DMS 273 (cell line): Measurements from ENCODE around the gene NEK2.
A peak's percentile ranks its signal among the peaks of the same experiment; 100 is the strongest.
"Not testable (repeated sequence)": the region's sequence is repeated elsewhere in the genome, so short reads cannot be mapped to it uniquely, and the experiment has no call there.

Source experiments
- DNase-seq: peaks from one replicate; lab custom pipeline; 2025; ENCODE audit not compliant: unreplicated experiment; lab: John Stamatoyannopoulos, UW

Gene NEK2

DNA sequence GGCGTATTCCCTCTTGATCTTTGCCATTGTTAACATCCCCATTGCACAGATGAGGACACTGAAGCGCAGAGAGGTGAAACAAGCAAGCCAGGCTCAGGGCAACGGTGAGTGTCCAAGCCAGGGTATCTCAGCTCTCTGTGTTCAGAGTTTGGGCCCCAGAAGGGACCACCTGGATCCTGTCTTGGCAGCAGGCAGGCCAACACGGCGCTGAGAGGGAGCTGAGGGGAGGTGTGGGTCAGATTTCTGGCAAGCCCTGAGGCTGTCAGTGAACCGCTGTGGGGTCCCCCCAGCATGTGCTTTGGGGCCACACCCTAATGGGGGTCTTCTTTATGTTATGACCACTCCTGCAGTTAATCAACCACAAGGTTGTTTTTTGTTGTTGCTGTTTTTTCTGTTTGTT, 23.1 kb downstream of the NEK2 start:
- no peak for DNase-seq

DNA sequence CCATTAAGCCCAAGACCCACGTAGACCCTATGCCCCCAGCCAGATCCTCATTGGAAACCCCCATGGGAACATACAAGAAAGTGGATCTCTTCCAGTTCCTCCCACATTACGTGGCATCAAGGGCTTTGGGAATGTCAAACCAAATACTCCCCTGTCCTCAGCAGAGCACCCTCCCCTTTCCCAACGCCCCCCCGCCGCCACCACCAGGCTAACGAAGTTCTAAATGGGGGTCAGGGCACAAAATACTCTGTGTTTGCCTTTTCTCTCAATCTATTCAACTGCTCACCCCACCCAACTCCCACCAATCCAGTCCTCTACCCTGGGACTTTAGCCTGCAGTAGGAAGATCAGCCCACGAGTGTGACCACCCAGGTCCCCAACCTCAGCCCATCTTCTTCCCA, 24.5 kb downstream of the NEK2 start:
- no peak for DNase-seq

DNA sequence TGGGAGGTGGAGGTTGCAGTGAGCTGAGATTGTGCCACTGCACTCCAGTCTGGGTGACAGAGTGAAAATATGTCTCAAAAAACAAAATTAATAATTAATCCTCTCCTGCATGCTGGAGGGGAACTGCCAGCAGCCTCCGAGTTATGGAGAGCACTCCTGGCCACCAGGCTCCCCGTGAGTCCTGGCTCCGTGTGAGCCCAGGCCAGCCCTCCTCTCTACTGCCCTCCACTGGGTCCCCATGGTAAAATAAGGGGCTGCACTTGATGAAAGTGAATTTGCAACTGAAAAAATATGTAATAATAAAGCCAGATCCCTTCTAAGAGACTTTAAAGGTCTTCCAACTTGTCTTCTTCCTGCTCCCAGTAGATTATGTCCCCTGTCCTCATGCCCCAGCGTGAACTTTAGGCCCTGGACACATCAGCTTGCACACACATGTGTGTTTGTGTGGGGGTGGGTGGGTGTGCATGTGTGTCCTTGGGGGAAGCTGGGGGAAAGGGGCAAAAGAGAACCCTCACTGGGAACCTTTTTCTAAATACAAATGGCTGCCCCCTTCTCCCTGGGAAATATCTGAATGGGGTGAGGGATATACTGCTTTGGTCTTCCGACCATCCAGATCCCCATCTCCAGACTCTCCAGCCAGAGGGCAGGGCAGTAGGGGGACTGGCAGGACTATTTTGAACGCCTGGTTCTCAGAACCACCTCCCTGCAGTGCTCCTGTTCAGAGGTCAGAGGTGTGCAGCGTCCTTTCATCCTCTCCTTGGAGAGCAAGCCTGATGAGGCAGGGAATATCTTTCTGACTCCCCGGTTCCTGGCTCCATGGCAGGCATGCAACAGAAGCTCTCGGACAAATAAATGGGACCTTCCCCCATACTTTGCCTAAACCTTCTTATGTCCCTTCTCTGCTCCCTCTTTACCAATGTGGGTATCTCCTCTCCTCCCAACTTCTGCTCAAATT, 26.2 kb downstream of the NEK2 start:
- peak; percentile 51 for DNase-seq

DNA sequence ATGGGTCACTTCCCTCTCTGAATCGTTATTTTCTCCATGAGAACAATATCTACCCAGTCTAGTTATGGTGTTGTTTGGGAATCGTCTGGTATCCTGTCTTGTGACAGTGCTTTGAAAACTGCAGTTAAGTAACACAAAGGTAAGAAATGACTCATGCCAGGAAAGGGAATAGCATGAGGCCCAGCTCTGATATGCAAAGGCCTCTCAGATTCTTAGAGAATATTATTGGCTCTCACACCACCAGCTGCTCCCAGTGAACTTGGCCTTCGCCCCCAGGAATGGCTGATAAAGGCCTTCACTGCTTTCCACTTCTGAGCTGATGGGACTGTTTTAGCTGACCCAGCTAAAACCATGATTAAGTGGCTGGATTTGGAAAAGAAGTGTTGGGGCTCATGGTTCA, 27.1 kb downstream of the NEK2 start:
- no peak for DNase-seq

DNA sequence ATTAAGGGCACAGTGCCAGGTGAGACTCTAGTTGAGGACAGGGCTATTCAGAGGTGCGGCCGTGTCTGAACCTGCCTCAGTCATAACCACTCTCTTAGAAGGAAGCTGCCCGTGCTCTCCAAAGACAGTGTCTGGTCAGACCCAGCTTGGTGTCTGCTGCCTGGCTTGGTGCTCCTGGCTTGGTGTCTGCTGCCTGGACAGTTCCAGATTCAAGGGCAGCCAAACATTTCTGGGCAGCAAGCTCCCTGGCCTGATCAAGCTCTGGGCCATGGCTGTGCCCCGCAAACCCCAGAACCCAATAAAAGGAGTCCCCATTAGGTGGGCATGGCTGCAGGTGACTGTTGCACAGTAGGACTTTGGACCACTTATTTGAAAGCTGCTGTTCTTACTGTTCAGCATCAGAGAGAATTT, 27.7 kb downstream of the NEK2 start:
- DNase-seq, result no peak

DNA sequence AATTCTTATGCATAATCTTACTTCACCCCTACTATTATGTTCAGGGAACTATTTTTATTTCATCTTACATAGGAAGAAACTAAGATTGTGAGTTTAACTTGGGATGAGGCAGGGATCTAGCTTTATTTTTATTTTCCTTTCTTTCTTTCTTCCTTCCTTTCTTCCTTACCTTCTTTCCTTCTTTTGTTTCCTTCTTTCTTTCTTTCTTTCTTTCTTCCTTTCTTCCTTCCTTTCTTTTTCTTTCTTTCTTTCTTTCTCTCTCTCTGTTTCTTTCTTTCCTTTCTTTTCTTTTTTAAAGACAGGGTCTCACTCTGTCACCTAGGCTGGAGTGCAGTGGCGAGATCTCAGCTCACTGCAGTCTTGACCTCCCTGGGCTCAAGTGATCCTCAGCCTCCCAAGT, 28.9 kb downstream of the NEK2 start:
- DNase-seq, result no peak

DNA sequence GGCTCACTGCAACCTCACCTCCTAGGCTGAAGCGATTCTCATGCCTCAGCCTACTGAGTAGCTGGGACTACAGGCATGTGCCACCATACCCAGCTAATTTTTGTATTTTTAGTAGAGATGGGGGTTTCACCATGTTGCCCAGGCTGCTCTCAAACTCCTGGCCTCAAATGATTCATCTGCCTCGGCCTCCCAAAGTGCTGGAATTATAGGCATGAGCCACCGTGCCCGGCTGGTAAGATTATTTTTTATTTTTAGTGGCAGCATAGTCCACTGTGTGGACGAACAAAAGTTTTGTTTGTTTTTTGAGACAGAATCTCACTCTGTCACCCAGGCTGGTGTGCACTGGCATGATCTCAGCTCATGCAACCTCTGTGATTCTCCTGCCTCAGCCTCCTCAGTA, 29.8 kb downstream of the NEK2 start:
- DNase-seq, result not testable (repeated sequence)

DNA sequence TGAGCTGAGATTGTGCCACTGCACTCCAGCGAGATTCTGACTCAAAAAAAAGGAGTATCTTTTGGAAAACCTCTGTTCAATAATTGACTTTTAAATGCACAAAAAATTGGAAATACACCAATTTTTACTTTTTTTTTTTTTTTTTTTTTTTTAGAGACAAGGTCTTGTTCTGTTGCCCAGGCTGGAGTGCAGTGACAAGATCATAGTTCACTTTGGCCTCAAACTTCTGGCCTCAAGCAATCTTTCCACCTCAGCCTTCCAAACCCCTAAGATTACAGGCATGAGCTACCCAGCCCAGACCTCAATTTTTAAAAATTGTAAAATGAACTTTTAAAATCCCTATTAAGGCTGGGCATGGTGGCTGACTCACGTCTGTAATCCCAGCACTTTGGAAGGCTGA, 30.8 kb downstream of the NEK2 start:
- DNase-seq, result no peak

DNA sequence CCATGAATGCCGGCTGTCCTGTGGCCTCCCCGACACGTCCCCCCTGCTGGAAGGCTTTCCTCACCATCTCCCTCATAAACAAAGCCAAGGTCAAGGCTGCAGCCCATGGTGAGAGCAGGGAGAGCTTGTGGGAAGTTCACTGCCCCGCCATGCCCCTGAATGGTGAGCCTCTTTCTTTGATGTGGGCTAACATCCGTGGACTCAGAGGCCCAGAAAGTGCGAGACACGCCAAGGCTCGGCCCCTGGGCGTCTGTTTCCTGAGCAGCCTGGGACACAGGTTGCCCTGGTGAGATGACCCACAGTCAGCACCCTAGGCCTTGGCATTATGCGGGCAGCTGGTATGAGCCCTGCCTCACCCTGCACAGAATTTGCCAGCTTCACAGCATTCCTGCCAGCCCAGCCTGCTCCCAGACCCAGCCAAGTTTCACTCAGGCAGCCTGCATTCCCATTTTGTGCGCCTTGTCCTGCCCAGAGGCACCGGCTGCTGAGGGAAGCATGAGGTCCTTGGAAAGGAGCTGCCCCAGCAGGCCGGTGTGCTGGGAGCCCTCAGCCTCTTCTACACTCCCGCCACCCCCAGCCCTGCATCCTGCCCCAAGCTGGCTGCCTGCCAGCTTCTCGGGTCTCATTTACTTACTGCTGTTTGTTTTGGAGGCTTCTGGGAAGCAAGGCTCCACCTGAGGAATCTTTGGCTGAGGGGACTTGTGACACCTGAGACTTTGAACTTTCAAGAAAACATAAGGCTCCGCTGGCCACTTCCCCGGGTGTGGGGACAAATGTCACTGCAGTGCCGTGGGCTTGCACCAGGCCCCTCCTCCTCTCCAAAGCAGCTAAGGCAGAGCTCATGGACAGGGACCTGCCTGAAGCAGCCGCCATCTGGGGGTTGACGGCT, 31.9 kb downstream of the NEK2 start:
- DNase-seq, result peak; percentile 86

DNA sequence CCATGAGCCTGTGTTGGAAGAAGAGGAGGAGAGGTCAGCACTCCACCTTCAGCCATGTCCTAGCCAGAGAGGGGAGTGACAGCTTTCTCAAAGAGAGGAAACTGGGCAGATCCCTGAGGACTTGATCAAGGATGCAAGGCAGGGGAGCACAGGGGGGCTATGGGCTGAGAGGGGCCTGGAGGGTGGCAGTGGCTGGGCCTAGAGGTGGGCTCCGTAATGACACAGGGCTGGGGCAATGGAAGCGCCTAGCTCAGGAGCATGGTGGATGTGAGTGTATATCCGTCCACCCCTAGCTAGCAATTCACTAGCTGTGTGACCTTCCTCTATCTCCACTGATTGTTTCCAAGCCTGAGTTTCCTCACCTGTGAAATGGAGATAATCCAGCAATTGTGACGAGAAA, 32.6 kb downstream of the NEK2 start:
- DNase-seq, result no peak

DNA sequence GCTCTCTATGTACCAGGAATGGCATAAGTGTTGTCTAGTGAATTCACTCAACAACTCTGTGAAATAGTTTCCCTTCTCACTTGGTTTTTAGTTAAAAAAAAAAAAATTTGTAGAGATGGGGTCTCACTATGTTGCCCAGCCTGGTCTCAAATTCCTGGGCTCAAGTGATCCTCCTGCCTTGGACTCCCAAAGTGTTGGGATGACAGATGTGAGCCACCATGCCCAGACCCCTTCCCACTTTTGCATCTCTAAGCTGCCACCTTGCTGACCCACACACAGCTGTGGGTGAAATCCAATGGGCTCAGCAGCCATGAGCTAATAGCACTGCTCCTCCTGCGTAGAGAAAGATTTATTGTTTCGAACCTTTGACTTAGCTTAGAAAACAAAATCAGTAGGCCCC, 33.5 kb downstream of the NEK2 start:
- no peak for DNase-seq

DNA sequence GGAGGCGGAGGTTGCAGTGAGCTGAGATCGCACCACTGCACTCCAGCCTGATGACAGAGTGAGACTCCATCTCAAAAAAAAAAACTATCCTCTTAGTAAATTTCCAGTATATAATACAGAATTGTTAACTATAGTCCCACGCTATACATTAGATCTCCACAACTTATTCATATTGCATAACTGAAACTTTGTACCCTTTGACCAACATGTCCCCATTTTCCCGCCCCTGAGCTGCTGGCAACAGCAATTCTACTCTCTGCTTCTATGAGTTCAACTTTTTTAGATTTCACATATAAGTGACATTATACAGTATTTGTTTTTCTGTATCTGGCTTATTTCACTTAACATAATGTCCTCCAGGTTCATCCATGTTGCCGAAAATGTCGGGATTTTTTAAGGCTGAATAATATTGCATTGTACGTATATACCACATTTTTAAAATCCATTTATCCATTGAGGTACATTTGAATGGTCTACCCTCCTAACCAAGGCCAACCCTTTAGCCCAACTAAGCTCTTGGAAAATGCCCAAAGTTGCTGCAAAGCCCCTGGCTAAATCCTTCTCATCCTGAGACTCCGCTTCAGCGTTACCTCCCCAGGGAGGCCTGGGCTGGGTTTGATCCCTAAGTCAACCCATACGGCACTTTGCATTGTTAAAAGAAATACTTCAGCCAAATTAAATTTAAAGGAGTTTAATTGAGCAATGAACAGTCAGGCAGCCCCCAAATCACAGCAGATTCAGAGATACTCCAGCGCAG, 34.2 kb downstream of the NEK2 start:
- DNase-seq, result no peak

DNA sequence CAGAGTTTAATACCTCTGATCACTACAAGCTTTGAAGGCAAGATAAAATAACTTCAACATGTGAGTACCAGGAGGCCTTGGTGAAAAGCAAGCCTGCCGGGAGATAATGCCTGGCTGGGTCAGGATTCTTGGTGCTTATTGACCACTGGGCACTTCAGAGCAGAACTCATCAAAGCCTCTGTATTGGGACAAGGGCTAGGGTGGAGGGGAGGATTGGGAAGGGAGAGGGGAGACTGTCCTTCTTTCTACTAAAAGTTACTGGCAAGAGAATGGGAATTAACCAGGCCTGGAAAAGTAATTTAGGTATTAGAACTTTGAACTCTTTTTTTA, 35.2 kb downstream of the NEK2 start:
- no peak for DNase-seq

DNA sequence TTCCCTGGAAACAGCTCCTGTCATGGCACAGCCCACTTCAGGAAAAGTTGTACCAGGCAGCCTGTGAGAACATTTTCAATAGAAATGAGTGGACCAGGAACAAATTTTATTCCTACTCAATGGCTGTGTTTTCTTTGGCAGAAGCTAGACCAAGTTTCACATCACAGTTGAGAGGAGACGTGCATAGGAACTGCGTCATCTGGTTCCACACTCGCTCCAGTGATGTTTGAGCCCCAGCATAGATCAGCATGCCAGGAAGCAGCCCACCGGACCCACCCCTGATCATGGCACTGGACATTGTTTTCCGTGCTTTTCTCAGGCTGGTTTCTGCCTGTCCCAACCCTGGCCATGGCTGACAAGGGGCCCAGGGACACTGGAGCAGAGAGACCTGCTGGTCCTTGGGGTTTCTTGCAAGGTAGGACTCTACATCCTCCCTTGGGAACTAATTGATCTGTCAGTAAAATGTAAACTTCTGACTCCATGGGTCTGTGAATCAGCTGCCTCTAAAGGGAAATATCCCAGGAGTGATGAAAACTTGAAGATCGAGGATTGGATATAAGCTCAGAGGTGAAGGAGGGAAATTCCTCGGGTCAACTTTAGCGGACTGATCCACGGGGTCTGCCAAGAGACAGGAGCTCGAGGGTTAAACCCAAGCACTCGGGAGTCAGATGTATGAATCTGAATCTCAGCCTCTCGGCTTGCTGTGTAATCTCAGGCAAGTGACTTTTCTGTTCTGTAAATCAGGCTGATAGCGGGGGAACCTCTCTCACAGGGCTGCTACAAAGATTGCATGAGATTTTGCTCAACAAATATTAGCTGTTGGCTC, 35.7 kb downstream of the NEK2 start:
- no peak for DNase-seq

DNA sequence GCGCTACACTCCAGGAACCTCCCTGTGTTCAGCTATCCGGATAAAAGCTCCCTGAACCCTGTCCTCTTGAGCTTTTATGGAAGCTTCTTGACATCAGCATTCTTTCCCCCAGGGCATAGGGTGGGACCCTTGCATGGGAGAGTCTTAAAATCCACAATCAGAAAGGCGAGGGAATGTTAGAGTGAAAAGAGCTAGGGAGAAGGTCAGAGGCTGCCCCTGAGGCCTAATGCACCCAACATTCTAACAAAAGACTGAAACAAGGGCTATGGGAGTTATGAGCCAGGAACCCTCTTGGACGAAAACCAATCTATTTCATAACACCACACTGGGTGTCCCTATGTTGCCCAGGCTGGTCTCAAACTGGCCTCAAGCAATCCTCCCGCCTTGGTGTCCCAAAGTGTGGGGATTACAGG, 36.7 kb downstream of the NEK2 start:
- DNase-seq, result no peak

DNA sequence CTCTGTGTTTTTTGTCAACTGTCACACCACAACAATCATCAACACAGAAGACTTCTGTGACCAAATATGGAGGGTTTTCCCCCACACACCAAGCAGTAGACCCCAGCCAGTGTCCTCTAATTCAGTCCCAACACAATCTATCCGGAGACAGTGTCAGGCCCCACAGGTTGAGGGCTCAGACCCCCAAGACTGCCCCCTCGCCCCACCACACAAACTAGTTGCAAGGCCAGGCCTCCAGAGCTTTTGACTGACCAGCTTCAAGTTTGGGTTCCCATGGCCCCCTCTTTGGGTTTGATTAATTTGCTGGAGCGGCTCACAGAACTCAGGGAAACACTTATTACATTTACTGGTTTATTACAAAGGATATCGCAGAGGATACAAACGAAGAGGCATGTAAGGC, 37.2 kb downstream of the NEK2 start:
- no peak for DNase-seq

DNA sequence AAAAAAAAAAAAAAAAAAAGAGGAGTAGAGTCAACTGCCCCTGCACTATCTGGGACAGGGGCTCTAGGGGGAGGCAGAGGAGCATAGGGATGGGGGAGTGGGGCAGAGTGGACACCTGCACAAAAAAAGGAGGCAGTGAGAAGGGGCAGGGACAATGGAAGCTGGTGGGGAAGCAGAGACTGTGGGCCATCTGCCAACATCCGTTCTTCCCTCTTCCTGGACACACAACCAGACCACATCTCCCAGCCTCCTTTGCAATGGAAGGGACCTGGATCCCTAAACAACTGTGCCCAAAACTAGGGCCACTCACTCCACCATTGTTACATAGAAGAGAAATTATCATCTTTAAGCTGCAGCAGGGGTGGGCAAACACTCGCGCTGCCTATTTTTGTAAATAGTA, 38.4 kb downstream of the NEK2 start:
- DNase-seq, result no peak

DNA sequence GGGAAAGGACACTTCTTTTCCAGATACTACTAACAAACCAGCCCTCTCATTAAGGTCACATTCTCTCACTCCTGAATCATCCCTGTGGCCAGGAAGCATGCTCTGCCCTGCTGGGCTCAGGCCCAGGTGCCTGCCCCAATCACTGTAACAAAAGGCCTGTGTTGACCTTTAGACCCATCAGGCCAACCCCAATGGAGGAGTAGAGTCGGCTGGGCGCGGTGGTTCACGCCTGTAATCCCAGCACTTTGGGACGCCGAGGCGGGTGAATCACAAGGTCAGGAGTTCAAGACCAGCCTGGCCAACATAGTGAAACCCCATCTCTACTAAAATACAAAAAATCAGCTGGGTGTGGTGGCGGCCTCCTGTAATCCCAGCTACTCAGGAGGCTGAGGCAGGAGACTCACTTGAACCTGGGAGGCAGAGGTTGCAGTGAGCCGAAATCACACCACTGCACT, 38.8 kb downstream of the NEK2 start:
- DNase-seq, result not testable (repeated sequence)

DNA sequence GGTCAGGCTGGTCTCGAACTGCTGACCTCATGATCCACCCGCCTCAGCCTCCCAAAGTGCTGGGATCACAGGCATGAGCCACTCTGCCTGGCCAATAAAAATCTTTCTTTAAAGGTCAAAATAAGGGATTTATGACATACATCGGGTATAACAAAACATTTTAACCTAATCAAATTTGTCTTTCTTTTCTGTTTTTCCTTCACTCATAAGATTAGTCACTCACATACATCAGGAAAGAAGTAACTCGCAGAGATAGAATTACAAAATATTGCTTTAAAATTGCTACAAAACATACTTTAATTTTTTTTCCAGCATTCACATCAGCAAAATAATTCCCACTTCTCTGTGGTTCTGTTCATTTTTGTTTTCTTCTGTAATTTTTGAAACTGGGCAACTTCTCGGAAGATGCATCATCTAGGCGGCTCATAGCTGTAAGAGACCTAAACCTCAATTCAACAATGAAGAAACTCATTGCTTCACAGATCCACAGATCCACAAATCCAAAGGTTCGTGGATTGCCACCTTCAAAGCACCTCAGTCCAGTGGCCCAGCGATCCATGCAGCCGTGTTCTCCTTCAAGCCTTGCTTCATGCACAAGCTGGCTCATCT, 39.7 kb downstream of the NEK2 start:
- no peak for DNase-seq

DNA sequence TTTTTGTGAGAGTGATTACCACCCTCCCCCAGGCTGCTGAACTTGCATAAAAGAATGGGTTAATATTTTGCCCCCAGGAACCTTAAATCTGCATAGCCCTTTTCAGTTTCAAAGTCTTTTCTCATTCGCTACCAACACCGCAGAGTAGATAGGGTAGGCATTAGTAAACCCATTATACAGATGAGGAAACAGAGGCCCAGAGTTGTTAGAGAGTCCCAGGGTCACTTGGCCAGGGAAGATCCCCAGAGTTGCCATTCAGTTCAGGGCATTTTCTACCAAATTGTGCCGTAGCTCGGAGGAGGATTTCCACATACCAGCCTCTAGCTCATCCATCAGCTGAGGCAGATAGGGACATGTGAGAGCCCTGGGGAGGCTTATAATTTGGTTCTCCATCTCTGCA, 40.5 kb downstream of the NEK2 start:
- DNase-seq, result no peak
